NCI-H2171 (cell line): ENCODE data around the gene KHSRP.
"Not testable (repeated sequence)": the region's sequence is repeated elsewhere in the genome, so short reads cannot be mapped to it uniquely, and the experiment has no call there.

Source experiments
- DNase-seq: peaks from one replicate; lab custom pipeline; 2025; lab: John Stamatoyannopoulos, UW

The KHSRP gene

GRCh38 chr19:6450166-6450565 lies 25.6 kb upstream of the KHSRP start:
- no peak for DNase-seq

DNA sequence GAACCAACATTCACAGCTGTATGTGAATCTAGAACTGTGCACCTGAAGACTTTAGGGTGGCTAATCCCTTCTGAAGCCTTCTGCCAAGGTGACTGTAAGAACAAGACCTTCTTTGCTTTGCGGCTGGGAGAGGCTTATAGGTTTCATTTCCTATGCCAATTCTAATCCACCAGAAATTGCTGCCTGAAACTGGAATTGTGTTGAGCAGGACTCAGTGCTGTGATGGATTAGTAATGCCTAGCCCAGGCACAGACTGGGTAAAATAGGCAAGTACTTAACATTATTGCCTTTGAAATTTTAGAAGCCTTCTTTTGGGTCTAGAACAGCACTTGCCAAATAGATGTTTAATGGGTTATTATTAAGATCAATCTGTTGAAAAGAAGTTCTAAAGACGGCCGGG lies 23.4 kb upstream of the KHSRP start:
- no peak for DNase-seq

DNA sequence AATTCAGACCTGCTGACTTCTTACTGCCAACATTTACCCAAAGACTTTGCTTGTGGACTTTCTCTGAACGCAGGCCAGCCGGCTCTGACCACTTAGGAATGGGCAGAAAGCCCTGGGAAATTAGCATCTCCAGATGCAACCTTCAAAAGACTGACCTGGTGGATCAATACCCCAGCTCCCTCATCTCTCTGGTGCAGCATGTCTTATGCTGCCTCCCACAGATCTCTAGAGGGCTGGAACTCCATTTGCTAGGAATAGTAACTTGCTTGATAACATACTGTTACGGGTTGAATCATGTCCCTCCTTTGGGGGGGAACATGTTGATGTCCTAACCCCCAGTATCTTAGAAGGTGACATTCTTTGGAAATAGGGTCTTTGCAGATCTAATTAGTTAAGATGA lies 21.8 kb upstream of the KHSRP start:
- no peak for DNase-seq

DNA sequence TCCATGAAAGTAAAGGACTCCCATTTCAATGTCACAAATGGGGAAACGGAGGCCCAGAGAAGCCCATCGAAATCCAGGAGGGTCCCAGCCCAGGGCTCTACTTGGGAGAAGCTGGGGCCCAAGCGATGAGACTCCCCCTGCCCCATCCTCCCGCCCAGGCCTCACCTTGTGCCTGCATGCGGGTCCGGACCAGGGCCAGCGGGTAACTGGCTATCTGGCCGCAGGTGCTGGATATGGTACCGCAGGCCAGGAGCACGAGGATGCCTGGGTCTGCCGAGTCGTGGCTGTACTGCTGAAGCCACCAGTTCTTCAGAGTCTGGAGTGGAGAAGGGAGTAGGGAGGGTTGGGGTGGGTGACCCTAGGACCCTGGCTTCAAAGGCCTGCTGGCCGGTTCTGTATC lies 19.4 kb upstream of the KHSRP start:
- no peak for DNase-seq

DNA sequence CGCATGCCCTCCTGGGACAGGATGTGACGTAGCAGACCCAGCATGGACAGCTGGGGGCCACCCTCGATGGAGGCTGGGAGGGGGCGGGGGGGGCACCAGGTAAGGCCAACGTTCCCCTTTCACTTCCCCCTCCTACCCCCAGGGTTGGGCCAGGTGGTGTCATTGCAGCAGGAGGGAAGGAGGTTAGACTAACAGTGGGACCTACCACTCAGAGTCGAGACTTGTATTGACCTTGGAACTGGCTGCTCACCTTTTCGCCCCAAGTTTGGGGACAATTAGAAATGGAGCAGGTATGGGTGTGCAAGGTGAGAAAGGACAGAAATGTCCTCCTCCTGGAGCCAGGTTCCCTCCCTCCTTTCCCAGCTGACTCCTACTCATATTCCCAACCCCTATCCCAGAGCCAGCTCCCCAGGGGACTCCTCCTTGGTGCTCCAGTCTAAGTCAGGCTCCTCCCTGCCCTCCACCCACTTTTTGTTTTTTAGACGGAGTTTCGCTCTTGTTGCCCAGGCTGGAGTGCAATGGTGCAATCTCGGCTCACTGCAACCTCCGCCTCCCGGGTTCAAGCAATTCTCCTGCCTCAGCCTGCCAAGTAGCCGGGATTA lies 17.6 kb upstream of the KHSRP start:
- no peak for DNase-seq

DNA sequence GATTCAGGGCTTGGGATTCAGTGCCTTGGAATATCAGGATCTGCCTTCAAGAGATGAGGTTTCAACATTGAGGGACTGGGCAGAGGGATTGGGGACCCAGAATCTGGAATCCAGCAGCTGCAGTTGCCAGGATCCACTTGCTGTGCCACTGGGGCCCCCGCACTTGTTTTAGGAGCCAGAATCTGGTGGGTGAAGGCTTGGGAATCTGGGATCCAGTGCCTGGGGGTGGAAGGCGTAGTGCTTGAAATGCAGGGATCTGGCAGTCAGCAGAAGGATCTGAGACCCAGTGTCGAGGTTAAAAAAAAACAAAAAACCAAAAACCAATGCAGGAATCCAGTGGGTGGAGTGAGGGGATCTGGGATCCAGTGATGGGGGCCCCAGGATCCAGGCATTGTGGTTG lies 16.3 kb upstream of the KHSRP start:
- DNase-seq: no peak

- no peak for DNase-seq
These were observed 15.1 kb upstream of the KHSRP start for GRCh38 chr19:6439743-6440142.

DNA sequence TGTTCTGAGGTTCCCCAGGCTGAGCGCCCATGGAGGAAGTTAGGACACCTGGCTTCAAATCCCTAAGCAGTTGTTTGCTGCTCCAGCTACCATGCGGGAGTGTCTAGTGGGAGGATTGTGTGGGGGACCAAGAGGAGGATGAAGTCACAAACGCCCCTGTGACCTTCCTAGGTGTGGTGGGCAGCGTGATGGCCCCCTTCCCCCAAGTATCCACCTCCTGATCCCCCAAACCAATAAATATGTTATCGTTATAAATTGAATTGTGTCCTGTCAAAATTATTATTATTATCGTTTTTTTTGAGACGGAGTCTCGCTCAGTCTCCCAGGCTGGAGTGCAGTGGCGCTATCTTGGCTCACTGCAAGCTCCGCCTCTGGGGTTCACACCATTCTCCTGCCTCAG lies 9.1 kb upstream of the KHSRP start, which contains the start of gene SLC25A41:
TSS of gene SLC25A41 (minus strand) at position 101 of the 400 bp plus-strand sequence. CDS start at position 31, 70 bp downstream.
- no peak for DNase-seq

GRCh38 chr19:6433165-6433564 lies 8.6 kb upstream of the KHSRP start:
- DNase-seq: no peak

- DNase-seq: no peak
These were observed 7.3 kb upstream of the KHSRP start for GRCh38 chr19:6431891-6432290.

GRCh38 chr19:6429419-6430221 lies 5.0 kb upstream of the KHSRP start:
- DNase-seq: no peak

DNA sequence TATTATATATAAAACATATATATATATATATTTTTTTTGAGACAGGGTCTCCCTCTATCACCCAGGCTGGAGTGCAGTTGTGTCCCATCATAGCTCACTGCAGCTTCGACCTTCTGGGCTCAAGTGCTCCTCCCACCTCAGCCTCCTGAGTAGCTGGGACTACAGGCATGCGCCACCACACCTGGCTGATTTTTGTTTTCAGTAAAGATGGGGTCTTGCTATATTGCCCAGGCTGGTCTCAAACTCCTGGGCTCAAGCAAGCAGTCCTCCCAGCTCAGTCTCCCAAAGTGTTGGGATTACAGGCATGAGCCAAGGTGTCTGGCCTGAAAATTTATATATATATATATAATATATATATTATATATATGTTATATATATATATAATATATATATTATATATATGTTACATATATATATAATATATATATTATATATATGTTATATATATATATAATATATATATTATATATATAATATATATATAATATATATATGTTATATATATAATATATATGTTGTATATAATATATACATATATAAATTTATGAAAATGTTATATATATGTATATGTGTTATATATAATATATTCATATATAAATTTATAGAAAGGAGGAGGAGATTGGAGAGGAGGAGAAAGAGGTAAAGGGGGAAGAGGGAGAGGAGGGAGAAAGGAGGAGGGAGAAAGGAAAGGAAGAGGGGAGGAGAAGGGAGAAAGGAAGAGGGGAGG lies 4.2 kb upstream of the KHSRP start:
- DNase-seq: not testable (repeated sequence)

DNA sequence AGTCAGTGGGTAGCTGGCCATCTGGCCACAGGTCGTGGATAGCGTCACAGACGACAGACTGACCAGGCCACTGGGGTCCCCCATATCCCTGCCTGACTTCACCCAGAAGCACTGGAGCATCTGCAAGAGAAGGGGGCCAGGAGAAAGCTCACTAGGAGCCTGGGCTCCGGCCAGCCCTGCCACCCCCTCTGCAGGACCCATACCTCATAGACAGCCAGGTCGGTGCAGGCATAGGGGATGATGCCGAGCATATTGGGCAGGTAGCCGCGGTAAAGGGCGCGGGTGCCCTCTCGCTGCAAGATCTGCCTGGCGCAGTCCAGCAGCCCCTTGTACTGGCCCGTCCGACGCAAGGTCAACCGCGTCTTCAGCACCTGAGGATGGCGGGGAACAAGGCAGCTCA lies 2.5 kb upstream of the KHSRP start:
- no peak for DNase-seq

- no peak for DNase-seq
These were observed 1.4 kb upstream of the KHSRP start for GRCh38 chr19:6425732-6426620.

- DNase-seq: peak; percentile 99
These were observed 524 bp upstream of the KHSRP start for GRCh38 chr19:6424939-6425731.

DNA sequence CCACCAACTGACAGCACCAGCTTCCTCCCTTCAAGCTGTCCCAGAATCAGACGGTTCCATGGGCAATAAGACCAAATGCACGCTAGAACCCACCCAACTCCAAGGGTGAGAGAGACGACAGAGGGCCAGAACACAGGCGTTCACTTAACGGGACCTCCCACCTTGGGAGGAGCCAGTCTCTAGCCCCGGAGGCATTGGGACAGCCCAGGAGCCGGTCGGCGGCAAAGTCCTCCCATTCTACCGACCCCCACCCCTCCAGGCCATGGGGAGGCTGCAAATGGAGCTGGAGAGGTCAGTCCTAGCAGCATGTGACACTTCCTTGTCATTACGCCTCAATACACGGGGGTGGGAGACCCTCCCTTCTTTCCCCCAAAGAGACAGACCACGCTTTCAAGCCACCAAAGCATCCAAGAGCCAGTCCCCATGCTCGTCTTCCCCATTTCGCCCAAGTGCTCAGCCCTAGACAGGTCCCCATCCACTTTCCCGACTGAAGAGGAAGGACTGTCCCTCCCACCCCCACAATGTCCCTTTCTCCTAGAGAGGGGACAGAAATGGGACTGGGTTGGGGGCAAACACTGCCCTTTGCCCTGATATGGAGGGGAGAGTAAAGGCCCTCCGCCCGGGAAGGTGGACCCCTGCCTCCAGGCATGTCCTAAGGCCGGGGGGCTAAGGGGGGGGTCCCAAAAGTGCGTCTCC lies 964 bp downstream of the KHSRP start:
- no peak for DNase-seq

DNA sequence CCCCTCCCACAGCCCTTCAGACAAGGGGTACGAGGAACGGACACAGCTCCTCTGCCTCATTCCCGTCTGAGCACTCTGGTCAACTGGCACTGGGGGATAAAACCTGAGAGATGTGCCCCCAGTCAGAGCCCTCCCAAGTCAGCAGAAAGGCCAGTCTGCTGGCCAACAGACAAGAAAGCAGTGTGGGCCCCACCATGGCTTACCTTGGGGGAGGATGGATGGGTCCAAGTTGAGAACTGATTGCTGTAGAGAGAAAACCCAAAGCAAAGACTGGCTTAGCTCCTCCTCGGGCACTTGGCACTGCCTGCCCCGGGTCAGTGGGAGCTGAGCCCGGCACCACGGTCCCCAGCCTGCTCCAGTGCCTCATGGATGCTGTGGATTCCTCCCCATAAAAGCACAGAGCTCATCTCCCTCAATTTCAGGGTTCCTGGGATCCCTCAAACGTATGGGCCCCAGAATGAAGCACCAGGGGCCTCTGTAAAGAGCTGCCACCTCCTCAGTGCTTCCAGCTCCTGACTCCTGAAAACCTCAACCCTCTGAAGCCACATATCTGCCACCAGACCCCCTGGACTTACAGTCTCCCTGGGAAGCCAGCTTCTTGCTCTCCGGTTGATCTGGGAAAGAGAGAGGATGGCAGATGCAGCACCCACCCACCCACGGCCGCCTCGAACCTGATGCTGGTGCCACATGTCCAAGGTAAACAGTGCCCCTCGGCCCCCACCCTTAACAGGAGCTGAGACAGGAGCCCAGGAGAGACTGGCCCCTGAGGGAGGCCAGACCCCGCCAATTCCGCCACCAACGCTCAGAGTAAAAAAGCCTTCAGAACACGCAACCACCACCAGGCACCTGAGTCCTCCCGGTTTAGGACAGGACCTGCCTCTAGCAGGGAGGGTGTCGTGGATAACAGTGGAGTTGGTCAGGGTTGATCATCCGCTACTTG lies 3.3 kb downstream of the KHSRP start:
- no peak for DNase-seq

DNA sequence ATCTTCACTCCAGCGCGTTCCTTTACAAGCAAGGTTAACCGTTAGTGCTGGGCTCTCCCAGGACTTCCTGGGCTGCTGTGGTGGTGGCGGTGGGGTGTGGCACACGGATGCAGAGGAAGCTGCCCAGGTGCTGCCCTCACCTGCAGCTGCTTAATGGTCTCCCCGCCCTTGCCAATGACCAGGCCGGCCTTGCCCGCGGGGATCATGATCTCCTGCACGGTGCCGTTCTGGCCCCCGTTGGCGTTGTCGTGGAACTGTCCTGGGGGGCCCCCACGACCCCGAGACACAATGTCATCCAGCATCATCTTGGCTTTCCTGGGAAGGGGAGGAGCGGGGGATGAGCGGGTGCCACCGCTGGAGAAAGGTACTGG lies 6.1 kb downstream of the KHSRP start:
- no peak for DNase-seq
